ENCODE results near the gene NANS.
A peak's percentile ranks its signal among the peaks of the same experiment; 100 is the strongest.
"Not testable (repeated sequence)": the region's sequence is repeated elsewhere in the genome, so short reads cannot be mapped to it uniquely, and the experiment has no call there.

The NANS gene

GRCh38 chr9:98118640-98119601 is 62.4 kb downstream of the NANS start, which contains the start of gene TRIM14:
Gene TRIM14 (minus strand): TSS chr9:98119222. CDS start chr9:98119188, 34 bp downstream.
- peak within 1 kb of the TSS; percentile 24 to 79 for H3K4me3 ChIP-seq (ENCODE audit: low read length in 2 of 2)
- WGBS, 2 donors (ENCODE audit: extremely low coverage in 2 of 2, insufficient read length in 2 of 2, insufficient replicate concordance in 1 of 2): no CpG with 5 or more reads among the region's 71 CpGs

GRCh38 chr9:98120476-98120875 is 63.9 kb downstream of the NANS start:
- H3K23ac ChIP-seq (ENCODE audit: low read depth, low read length, poor library complexity): no peak overlapping the region
- H2BK12ac ChIP-seq (ENCODE audit: low read length): no peak overlapping the region
- H4K8ac ChIP-seq (ENCODE audit: low read depth, low read length): no peak overlapping the region
- peaks cover 0 to 2% of the 10 kb centered on the region in 2 donors for H3K9me3 ChIP-seq (replicated peaks in 1 of 2; ENCODE audit: control insufficient read depth in 2 of 2, insufficient read depth in 1 of 2, low read depth in 1 of 2, low read length in 2 of 2)
- H3K14ac ChIP-seq (ENCODE audit: low read length): no peak overlapping the region
- no peak overlapping the region for H2BK5ac ChIP-seq (ENCODE audit: low read length)
- no peak overlapping the region for H2BK15ac ChIP-seq (ENCODE audit: low read length)
- no peak overlapping the region for H2AK5ac ChIP-seq (ENCODE audit: low read depth, low read length)
- no peak overlapping the region for H3K4ac ChIP-seq (ENCODE audit: low read length)
- no CpG with 5 or more reads among the region's 3 CpGs for WGBS, 2 donors (ENCODE audit: extremely low coverage in 2 of 2, insufficient read length in 2 of 2, insufficient replicate concordance in 1 of 2)
- H3K4me2 ChIP-seq (ENCODE audit: insufficient read depth, low read length, poor library complexity, severe bottlenecking): no peak overlapping the region
- no peak overlapping the region for H3K27ac ChIP-seq (replicated peaks; ENCODE audit: low read length)
- DNase-seq (ENCODE audit: low spot score): no peak
- no peak overlapping the region for H3K4me3 ChIP-seq (ENCODE audit: low read length in 2 of 2)
- H2BK120ac ChIP-seq (ENCODE audit: low read depth, low read length): no peak overlapping the region
- H3K27me3 ChIP-seq (ENCODE audit: control insufficient read depth in 3 of 3, insufficient read depth in 3 of 3, low read depth in 1 of 3, low read length in 3 of 3): peaks cover 0 to 45% (median 8%) of the 10 kb centered on the region in 3 experiments
- H3K18ac ChIP-seq (ENCODE audit: low read length): no peak overlapping the region
- H2AFZ ChIP-seq (ENCODE audit: low read length): no peak overlapping the region
- no peak overlapping the region for H3K9ac ChIP-seq (ENCODE audit: low read depth, low read length, poor library complexity)
- no peaks in the 10 kb centered on the region for H3K79me1 ChIP-seq (ENCODE audit: low read depth, low read length)
- H4K91ac ChIP-seq (ENCODE audit: low read depth, low read length, poor library complexity): no peak overlapping the region
- peaks cover 0 to 3% of the 10 kb centered on the region in 2 donors for H3K4me1 ChIP-seq (ENCODE audit: control insufficient read depth in 2 of 2, insufficient read depth in 1 of 2, low read depth in 1 of 2, low read length in 2 of 2)
- no peaks in the 10 kb centered on the region for H3K36me3 ChIP-seq (replicated peaks in 1 of 2; ENCODE audit: control insufficient read depth in 2 of 2, insufficient read depth in 2 of 2, low read length in 2 of 2)

More at GRCh38 chr9:98118640-98119601, 62.4 kb downstream of the NANS start, which contains the start of gene TRIM14:
- Histone ChIP-seq H3K4me1 (ENCODE audit: control insufficient read depth in 2 of 2, insufficient read depth in 1 of 2, low read depth in 1 of 2, low read length in 2 of 2) (peaks cover 0 to 3% of the 10 kb centered on the region in 2 donors), H4K8ac (ENCODE audit: low read depth, low read length) (no peak within 1 kb of the TSS), H2BK5ac (ENCODE audit: low read length) (no peak within 1 kb of the TSS), H3K36me3 (replicated peaks in 1 of 2; ENCODE audit: control insufficient read depth in 2 of 2, insufficient read depth in 2 of 2, low read length in 2 of 2) (no peaks in the 10 kb centered on the region), H3K79me1 (ENCODE audit: low read depth, low read length) (no peaks in the 10 kb centered on the region), H3K27ac (replicated peaks; ENCODE audit: low read length) (no peak within 1 kb of the TSS), H3K4me2 (ENCODE audit: insufficient read depth, low read length, poor library complexity, severe bottlenecking) (peak within 1 kb of the TSS; percentile 90), H3K23ac (ENCODE audit: low read depth, low read length, poor library complexity) (peak within 1 kb of the TSS; percentile 69), H4K91ac (ENCODE audit: low read depth, low read length, poor library complexity) (no peak within 1 kb of the TSS), H3K18ac (ENCODE audit: low read length) (peak within 1 kb of the TSS; percentile 95), H3K9me3 (replicated peaks in 1 of 2; ENCODE audit: control insufficient read depth in 2 of 2, insufficient read depth in 1 of 2, low read depth in 1 of 2, low read length in 2 of 2) (peaks cover 0 to 2% of the 10 kb centered on the region in 2 donors), H2BK120ac (ENCODE audit: low read depth, low read length) (peak within 1 kb of the TSS; percentile 37), H3K14ac (ENCODE audit: low read length) (no peak within 1 kb of the TSS), H3K27me3 (ENCODE audit: control insufficient read depth in 3 of 3, insufficient read depth in 3 of 3, low read depth in 1 of 3, low read length in 3 of 3) (peaks cover 0 to 45% (median 8%) of the 10 kb centered on the region in 3 experiments), H3K9ac (ENCODE audit: low read depth, low read length, poor library complexity) (peak within 1 kb of the TSS; percentile 80), H2BK15ac (ENCODE audit: low read length) (no peak within 1 kb of the TSS), H2BK12ac (ENCODE audit: low read length) (peak within 1 kb of the TSS; percentile 65), H2AK5ac (ENCODE audit: low read depth, low read length) (no peak within 1 kb of the TSS), H2AFZ (ENCODE audit: low read length) (peak within 1 kb of the TSS; percentile 85), H3K4ac (ENCODE audit: low read length) (no peak within 1 kb of the TSS)
- DNase-seq (ENCODE audit: low spot score): peak; percentile 32

- no peak overlapping the region for H2BK15ac ChIP-seq (ENCODE audit: low read length)
- peaks cover 0 to 45% (median 8%) of the 10 kb centered on the region in 3 experiments for H3K27me3 ChIP-seq (ENCODE audit: control insufficient read depth in 3 of 3, insufficient read depth in 3 of 3, low read depth in 1 of 3, low read length in 3 of 3)
- H3K9ac ChIP-seq (ENCODE audit: low read depth, low read length, poor library complexity): no peak overlapping the region
- H4K8ac ChIP-seq (ENCODE audit: low read depth, low read length): no peak overlapping the region
- no peak overlapping the region for H3K18ac ChIP-seq (ENCODE audit: low read length)
- no peaks in the 10 kb centered on the region for H3K36me3 ChIP-seq (replicated peaks in 1 of 2; ENCODE audit: control insufficient read depth in 2 of 2, insufficient read depth in 2 of 2, low read length in 2 of 2)
- no peak overlapping the region for H3K4me2 ChIP-seq (ENCODE audit: insufficient read depth, low read length, poor library complexity, severe bottlenecking)
- H3K79me1 ChIP-seq (ENCODE audit: low read depth, low read length): no peaks in the 10 kb centered on the region
- H4K91ac ChIP-seq (ENCODE audit: low read depth, low read length, poor library complexity): no peak overlapping the region
- H3K14ac ChIP-seq (ENCODE audit: low read length): no peak overlapping the region
- no peak overlapping the region for H3K27ac ChIP-seq (replicated peaks; ENCODE audit: low read length)
- H2AK5ac ChIP-seq (ENCODE audit: low read depth, low read length): no peak overlapping the region
- no peak overlapping the region for H2BK120ac ChIP-seq (ENCODE audit: low read depth, low read length)
- H3K4me1 ChIP-seq (ENCODE audit: control insufficient read depth in 2 of 2, insufficient read depth in 1 of 2, low read depth in 1 of 2, low read length in 2 of 2): peaks cover 0 to 3% of the 10 kb centered on the region in 2 donors
- H2BK12ac ChIP-seq (ENCODE audit: low read length): no peak overlapping the region
- no peak overlapping the region for H2AFZ ChIP-seq (ENCODE audit: low read length)
- no peak overlapping the region for H3K4ac ChIP-seq (ENCODE audit: low read length)
- no peak overlapping the region for H3K23ac ChIP-seq (ENCODE audit: low read depth, low read length, poor library complexity)
- peaks cover 0 to 2% of the 10 kb centered on the region in 2 donors for H3K9me3 ChIP-seq (replicated peaks in 1 of 2; ENCODE audit: control insufficient read depth in 2 of 2, insufficient read depth in 1 of 2, low read depth in 1 of 2, low read length in 2 of 2)
- DNase-seq (ENCODE audit: low spot score): no peak
- no peak overlapping the region for H3K4me3 ChIP-seq (ENCODE audit: low read length in 2 of 2)
- no peak overlapping the region for H2BK5ac ChIP-seq (ENCODE audit: low read length)
- WGBS, 2 donors (ENCODE audit: extremely low coverage in 2 of 2, insufficient read length in 2 of 2, insufficient replicate concordance in 1 of 2): no CpG with 5 or more reads among the region's 3 CpGs
These were observed 64.5 kb downstream of the NANS start for GRCh38 chr9:98121058-98121457.

- H3K4ac ChIP-seq (ENCODE audit: low read length); H3K9ac ChIP-seq (ENCODE audit: low read depth, low read length, poor library complexity); H2BK120ac ChIP-seq (ENCODE audit: low read depth, low read length); H3K36me3 ChIP-seq (replicated peaks in 1 of 2; ENCODE audit: control insufficient read depth in 2 of 2, insufficient read depth in 2 of 2, low read length in 2 of 2); H3K27ac ChIP-seq (replicated peaks; ENCODE audit: low read length); H3K9me3 ChIP-seq (replicated peaks in 1 of 2; ENCODE audit: control insufficient read depth in 2 of 2, insufficient read depth in 1 of 2, low read depth in 1 of 2, low read length in 2 of 2); H3K4me2 ChIP-seq (ENCODE audit: insufficient read depth, low read length, poor library complexity, severe bottlenecking); H4K91ac ChIP-seq (ENCODE audit: low read depth, low read length, poor library complexity); H3K23ac ChIP-seq (ENCODE audit: low read depth, low read length, poor library complexity); H2BK5ac ChIP-seq (ENCODE audit: low read length); DNase-seq (ENCODE audit: low spot score); H3K18ac ChIP-seq (ENCODE audit: low read length); H3K14ac ChIP-seq (ENCODE audit: low read length); H3K4me3 ChIP-seq (ENCODE audit: low read length in 2 of 2); H2BK12ac ChIP-seq (ENCODE audit: low read length); H2AFZ ChIP-seq (ENCODE audit: low read length); H2BK15ac ChIP-seq (ENCODE audit: low read length); H3K79me1 ChIP-seq (ENCODE audit: low read depth, low read length); H4K8ac ChIP-seq (ENCODE audit: low read depth, low read length); H3K4me1 ChIP-seq (ENCODE audit: control insufficient read depth in 2 of 2, insufficient read depth in 1 of 2, low read depth in 1 of 2, low read length in 2 of 2); H2AK5ac ChIP-seq (ENCODE audit: low read depth, low read length): not testable (repeated sequence)
- H3K27me3 ChIP-seq (ENCODE audit: control insufficient read depth in 3 of 3, insufficient read depth in 3 of 3, low read depth in 1 of 3, low read length in 3 of 3): peaks cover 0 to 29% (median 3%) of the 10 kb centered on the region in 3 experiments
- no CpG with 5 or more reads among the region's 13 CpGs for WGBS, 2 donors (ENCODE audit: extremely low coverage in 2 of 2, insufficient read length in 2 of 2, insufficient replicate concordance in 1 of 2)
These were observed 67.6 kb downstream of the NANS start for GRCh38 chr9:98124091-98124490.
